Measurements from ENCODE around the gene NKAIN4. TPM values are rescaled to one million over a fixed set of nuclear protein-coding genes. Genes with fewer than 3 reads are reported as not detected.

Gene NKAIN4
- total RNA-seq, 1 donor from 2014 or later = not detected

GRCh38 chr20:63288581-63289251, 34.5 kb upstream of the NKAIN4 start:
- no peak for DNase-seq (ENCODE audit: low spot score)

DNA sequence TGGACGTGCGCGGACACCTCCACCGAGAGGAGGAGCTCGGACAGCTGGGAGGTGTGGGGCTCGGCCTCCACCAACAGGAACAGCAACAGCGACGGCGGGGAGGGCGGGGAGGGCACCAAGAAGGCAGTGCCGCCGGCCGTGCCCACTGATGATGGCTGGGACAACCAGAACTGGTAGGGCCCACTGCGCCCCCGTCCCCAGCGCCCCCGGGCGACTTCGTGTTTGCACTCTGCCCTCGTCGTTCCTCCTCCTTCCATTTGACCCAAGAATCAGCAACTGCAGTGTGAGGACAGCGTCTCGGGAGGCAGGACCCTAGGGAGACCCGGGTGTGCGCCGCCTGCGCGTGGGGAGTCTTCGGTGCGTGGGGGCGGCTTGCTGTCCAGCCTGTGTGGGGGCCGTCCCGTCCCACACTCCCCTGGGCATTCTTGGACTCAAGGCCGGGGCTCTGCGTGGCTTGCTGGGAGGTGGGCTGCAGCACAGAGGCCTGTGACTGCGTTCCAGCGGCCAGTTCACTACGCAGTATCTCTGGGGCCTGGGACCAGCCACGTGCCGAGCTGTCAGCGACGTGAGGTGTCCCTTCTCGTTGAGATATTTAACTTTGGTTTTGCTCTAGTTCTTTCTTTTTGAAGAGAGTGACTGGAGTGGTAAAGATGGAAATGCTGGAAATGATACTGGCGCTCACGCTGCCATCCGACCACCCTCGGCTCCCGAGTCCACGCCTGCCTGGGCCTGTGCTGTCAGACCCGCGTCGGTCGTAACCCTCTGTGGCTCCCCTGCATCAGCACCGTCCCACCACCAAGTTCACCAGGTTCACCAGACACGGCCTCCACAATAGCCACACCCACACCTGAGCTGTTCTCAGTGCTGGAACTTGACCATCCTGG, 33.7 kb upstream of the NKAIN4 start:
- DNase-seq (ENCODE audit: low spot score) = no peak

- no peak for DNase-seq (ENCODE audit: low spot score)
These were observed 32.8 kb upstream of the NKAIN4 start for GRCh38 chr20:63286781-63287696.

DNA sequence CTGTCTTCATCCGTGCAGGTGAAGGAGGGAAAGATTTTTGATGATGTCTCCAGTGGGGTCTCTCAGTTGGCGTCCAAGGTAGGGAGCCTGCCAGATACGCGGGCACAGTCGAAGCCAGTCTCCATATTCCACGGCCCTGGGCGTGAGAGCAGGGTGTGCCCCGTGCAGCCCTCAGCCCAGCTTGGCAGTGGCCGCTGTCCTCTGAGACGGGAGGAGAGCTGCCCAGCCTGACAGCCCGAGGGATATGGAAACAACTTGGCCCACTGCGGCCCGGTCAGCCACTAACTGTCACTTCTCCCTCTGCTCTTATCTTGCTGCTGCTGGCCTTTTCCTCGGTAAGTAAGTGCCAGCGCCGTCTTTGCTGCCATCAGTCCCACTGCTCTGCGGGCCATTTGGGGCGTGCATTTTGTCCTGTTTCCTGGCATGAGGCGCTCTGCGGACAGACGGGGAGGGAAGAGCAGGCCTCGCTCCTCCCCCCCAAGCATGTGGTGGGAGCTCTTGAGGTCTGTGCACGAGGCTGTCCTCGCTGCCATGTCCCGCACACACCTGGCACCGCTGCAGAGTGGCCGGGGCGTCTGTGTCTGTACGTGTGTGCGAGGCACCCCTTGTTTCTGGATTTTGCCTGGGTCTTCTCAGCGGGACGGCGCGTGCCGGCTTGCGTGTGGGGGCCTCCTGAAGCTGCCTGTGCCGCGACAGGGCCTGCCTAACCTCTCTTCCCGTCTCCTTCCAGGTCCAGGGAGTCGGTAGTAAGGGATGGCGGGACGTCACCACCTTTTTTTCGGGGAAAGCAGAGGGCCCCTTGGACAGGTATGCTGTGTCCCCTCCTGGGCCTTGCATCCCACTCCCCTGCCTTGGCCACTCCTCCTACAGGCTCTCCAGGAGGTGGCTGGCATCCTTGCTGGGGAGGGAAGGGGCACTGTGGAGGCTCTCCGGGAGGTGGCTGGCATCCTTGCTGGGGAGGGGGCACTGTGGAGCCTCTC, 31.7 kb upstream of the NKAIN4 start:
- DNase-seq (ENCODE audit: low spot score) = no peak

DNA sequence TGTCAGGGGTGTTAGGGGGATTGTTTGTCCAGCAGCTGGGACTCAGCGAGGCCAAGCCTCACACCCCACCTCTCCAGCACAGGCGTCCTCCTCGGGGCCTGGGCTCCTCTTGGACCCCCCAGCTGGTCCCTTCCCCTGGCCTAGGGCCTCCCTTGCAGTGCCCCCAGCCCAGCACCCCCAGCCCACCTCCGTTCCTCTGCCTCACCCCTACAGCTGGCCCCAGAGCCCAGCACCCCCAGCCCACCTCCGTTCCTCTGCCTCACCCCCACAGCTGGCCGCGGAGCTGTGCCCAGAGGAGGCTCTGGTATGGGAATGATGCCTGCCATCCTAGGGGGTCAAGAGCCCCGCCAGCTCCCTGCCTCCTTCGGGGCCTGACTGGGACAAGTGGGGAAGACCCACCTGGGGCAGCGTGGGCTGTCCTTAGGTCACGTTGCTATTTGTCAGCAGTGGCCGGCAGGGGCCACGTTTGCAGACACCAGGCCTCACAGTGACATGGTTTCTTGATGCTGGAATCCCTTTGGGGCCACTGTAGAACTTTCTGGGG, 30.8 kb upstream of the NKAIN4 start:
- DNase-seq (ENCODE audit: low spot score) = no peak

- no peak for DNase-seq (ENCODE audit: low spot score)
These were observed 30.3 kb upstream of the NKAIN4 start for GRCh38 chr20:63284544-63284949.

DNA sequence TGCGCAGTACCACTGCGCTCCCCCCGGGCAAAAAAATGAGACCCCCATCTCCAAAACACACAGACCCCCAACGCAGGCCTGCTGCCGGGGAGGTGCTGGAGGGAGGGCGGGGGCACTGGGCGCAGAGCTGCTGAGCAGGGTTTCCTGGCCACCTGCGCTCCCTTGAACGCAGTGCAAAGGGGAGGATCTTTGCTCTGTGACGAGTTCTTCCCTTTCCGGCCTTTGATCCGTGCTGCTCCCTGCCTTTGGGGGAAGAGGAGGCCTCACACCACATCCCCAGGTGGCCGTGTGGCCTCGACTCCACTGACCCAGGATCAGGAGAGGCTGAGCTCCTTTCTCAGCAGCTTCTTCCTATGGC, 29.8 kb upstream of the NKAIN4 start:
- no peak for DNase-seq (ENCODE audit: low spot score)

DNA sequence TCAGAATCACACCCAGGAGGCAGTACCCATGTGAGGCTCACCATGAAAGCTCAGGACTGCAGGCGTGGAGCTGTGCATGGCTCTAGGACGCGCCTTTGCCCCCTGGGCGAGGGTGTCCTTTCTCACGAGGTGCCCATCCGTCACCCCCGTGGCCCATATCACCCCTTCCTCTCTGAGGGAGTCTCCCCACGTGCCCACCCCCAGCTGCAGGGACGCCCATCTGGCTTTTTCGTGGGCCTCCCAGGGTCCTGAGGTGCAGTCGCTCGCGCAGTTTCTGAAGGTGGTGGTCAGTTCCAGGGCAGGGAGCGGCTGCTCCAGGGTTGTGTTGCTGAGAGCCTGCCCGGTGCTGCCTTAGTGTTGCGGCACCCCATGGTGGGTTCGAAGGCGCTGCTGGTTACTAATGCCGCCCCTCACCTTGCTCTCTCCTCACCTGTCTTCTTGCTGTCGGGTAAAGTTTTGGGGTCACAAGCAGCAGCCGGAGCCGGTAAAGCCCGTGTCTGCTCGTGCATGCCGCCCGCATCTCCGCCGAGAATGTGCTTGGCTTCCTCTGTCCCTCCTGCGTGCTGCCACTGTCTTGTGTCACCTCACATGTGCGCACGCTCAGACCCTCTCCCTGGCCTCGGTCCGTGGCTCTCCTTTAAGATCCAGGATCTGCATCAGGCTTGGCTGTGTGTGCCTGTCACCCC, 29.3 kb upstream of the NKAIN4 start:
- no peak for DNase-seq (ENCODE audit: low spot score)

DNA sequence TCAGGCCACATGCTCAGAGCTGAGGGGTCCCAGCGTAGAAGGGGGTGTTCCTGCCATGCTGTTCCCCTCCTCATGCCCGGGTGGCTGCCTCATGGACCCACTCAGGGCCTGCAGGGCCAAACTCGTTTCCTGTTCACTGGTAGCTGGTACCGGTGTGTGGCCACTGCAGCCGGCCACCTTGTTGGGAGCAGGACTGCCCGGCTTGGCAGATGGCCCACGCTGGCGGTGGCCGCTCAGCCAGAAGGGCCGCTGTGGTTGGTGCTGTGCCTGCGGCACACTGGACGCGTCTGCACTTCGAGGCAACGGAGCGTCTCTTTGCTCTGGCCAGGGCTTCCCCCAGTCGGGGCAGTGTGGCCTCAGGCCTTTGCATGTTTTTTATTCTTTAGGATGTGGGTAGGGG, 28.7 kb upstream of the NKAIN4 start:
- DNase-seq (ENCODE audit: low spot score) = no peak

- no peak for DNase-seq (ENCODE audit: low spot score)
These were observed 27.7 kb upstream of the NKAIN4 start for GRCh38 chr20:63281742-63282665.

DNA sequence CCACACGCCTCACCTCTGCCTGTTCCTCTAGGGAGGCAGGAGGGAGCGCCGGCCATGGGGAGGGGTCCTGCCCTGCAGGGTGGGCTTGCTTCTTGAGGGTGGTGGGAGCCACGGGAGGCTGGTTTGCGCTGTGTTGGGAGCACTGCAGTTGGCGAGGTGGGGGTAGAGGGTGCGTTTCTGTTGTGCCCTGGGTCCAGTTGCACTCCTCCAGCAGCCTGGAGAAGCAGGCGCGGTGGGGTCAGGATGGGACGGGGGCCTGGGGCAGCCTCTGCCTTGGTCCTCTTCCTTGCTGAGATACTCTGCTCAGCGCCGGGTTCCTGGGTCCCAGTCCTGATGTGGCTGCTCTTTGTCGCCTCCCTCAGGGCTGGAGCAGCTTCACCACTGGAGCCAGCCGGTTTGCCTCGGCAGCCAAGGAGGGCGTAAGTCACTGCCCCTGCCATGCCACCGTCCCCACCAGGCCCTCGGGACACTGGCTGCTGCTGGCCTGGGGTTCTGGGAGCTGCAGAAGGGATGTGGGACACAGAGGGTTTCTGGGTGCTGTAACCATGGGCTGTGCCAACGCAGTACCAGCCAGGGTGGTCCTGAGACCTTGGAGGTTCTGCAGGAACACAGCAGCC, 26.8 kb upstream of the NKAIN4 start:
- no peak for DNase-seq (ENCODE audit: low spot score)

- no peak for DNase-seq (ENCODE audit: low spot score)
These were observed 26.1 kb upstream of the NKAIN4 start for GRCh38 chr20:63280371-63280770.

DNA sequence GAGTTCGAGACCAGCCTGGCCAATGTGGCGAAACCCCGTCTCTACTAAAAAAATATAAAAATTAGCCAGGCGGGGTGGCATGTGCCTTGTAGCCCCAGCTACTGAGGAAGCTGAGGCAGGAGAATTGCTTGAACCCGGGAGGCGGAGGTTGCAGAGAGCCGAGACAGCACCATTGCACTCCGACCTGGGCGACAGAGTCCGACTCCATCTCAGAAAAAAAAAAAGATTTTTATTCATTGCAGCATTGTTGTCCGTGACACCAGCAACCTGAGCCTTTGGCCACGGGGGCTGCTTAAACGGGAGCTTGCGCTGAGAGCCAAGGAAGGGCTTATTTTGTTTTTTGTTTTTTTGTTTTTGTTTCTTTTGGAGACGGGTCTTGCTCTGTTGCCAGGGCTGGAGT, 25.7 kb upstream of the NKAIN4 start:
- DNase-seq (ENCODE audit: low spot score) = no peak

DNA sequence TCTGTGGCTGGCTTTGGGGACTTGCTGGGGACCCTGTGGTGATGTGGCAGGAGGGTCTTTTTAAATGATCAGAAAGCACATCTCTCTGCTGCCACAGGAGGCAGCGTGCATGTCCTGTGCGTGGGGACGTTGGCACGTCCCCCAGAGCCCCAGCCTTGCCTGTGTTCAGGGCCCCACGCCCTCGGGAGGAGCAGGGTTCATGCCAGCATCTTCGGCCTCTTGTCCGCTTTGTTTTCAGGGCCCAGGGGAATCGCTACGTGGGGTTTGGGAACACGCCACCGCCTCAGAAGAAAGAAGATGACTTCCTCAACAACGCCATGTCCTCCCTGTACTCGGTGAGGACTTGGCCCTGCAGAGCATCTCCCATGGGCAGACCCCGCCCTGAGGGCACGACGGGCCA, 24.4 kb upstream of the NKAIN4 start:
- no peak for DNase-seq (ENCODE audit: low spot score)

GRCh38 chr20:63277466-63278272, 23.4 kb upstream of the NKAIN4 start:
- DNase-seq (ENCODE audit: low spot score) = no peak

GRCh38 chr20:63276956-63277355, 22.7 kb upstream of the NKAIN4 start:
- DNase-seq (ENCODE audit: low spot score) = no peak

DNA sequence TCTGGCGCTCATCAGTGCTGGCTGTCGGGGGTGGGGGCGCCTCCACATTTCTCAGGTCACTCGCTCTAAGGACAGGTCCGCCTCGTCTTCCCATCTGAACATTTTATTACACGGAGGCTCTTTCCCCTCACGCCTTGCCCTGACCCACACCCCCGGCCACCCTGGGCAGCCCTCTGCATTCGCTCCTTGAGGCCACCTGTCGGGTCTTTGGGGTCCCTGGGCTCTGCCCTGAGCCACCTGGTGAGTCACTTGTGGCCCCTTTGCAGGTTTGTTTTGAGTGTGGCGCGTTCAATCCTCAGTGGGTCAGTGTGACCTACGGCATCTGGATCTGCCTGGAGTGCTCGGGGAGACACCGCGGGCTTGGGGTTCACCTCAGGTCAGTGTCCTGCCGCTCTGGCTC, 21.6 kb upstream of the NKAIN4 start:
- DNase-seq (ENCODE audit: low spot score) = no peak
